ENCODE measurements around the gene ANGEL2. TPM values are rescaled to one million over a fixed set of nuclear protein-coding genes. Genes with fewer than 3 reads are reported as not detected.
"Not testable (repeated sequence)": the region's sequence is repeated elsewhere in the genome, so short reads cannot be mapped to it uniquely, and the experiment has no call there.

The ANGEL2 gene
- total RNA-seq, 1 donor from 2014 or later: 16.4 TPM

GRCh38 chr1:213008564-213008963 lies 7.1 kb downstream of the ANGEL2 start:
- Histone ChIP-seq H3K27me3 (ENCODE audit: low read depth) (no peaks in the 10 kb centered on the region), H3K27ac (replicated peaks) (no peak overlapping the region), H3K4me1 (peaks cover 16% of the 10 kb centered on the region), H3K4me3 (no peak overlapping the region), H3K9me3 (replicated peaks) (no peaks in the 10 kb centered on the region), H3K36me3 (peaks cover 75% of the 10 kb centered on the region)
- intact Hi-C loops (cut with micrococcal nuclease): no loop called here
- no peak for DNase-seq
- no peak for TF ChIP-seq CTCF (IDR thresholded peaks at IDR 0.05; ENCODE audit: borderline replicate concordance)

GRCh38 chr1:213003256-213003655 lies 12.4 kb downstream of the ANGEL2 start:
- intact Hi-C loops (cut with micrococcal nuclease): no loop called here
- no peak for TF ChIP-seq CTCF (IDR thresholded peaks at IDR 0.05; ENCODE audit: borderline replicate concordance)
- no peak for DNase-seq
- Histone ChIP-seq H3K27me3 (ENCODE audit: low read depth) (no peaks in the 10 kb centered on the region), H3K36me3 (peaks cover 85% of the 10 kb centered on the region), H3K9me3 (replicated peaks) (no peaks in the 10 kb centered on the region), H3K4me1 (no peaks in the 10 kb centered on the region), H3K4me3 (no peak overlapping the region), H3K27ac (replicated peaks) (no peak overlapping the region)

GRCh38 chr1:212994926-212995325 lies 20.7 kb downstream of the ANGEL2 start:
- TF ChIP-seq CTCF (IDR thresholded peaks at IDR 0.05; ENCODE audit: borderline replicate concordance): no peak
- H3K36me3 ChIP-seq: peaks cover 76% of the 10 kb centered on the region
- DNase-seq: no peak
- H3K27me3 ChIP-seq (ENCODE audit: low read depth): no peaks in the 10 kb centered on the region
- H3K4me3 ChIP-seq: no peak overlapping the region
- H3K9me3 ChIP-seq (replicated peaks): no peaks in the 10 kb centered on the region
- H3K27ac ChIP-seq (replicated peaks): no peak overlapping the region
- intact Hi-C loops (cut with micrococcal nuclease): loop anchor here (5.0 kb wide), 2 partner anchors 178 to 338 kb away; no protein-coding TSS in a partner anchor
- peaks cover 3% of the 10 kb centered on the region for H3K4me1 ChIP-seq

GRCh38 chr1:212993960-212994359 lies 21.7 kb downstream of the ANGEL2 start:
- H3K27ac ChIP-seq (replicated peaks); DNase-seq; H3K27me3 ChIP-seq (ENCODE audit: low read depth); intact Hi-C loops (cut with micrococcal nuclease); H3K9me3 ChIP-seq (replicated peaks); H3K4me1 ChIP-seq; H3K4me3 ChIP-seq: not testable (repeated sequence)
- H3K36me3 ChIP-seq: peaks cover 71% of the 10 kb centered on the region

GRCh38 chr1:212990276-212990675 lies 25.4 kb downstream of the ANGEL2 start:
- Histone ChIP-seq H3K27ac (replicated peaks) (no peak overlapping the region), H3K4me3 (no peak overlapping the region), H3K36me3 (peaks cover 40% of the 10 kb centered on the region), H3K9me3 (replicated peaks) (no peaks in the 10 kb centered on the region), H3K4me1 (peaks cover 9% of the 10 kb centered on the region), H3K27me3 (ENCODE audit: low read depth) (no peaks in the 10 kb centered on the region)
- DNase-seq: no peak
- TF ChIP-seq CTCF (IDR thresholded peaks at IDR 0.05; ENCODE audit: borderline replicate concordance): no peak
- intact Hi-C loops (cut with micrococcal nuclease): no loop called here

- Histone ChIP-seq H3K36me3 (peaks cover 18% of the 10 kb centered on the region), H3K4me1 (peaks cover 10% of the 10 kb centered on the region), H3K4me3 (no peak overlapping the region), H3K27me3 (ENCODE audit: low read depth) (no peaks in the 10 kb centered on the region), H3K27ac (replicated peaks) (no peak overlapping the region), H3K9me3 (replicated peaks) (no peaks in the 10 kb centered on the region)
- DNase-seq: no peak
- TF ChIP-seq CTCF (IDR thresholded peaks at IDR 0.05; ENCODE audit: borderline replicate concordance): no peak
- intact Hi-C loops (cut with micrococcal nuclease): no loop called here
Measured at GRCh38 chr1:212987702-212988322, 27.9 kb downstream of the ANGEL2 start.
